WERI-Rb-1 (cell line): Measurements from ENCODE around the gene MDP1.

ENCODE experiments used
- DNase-seq: peaks from one replicate; pipeline ENCODE4 v3.0.0-alpha.2; 2020
- H3K27ac ChIP-seq: fragments of 250-450 bp; sonication (Bioruptor Pico); 2 replicates; pipeline ENCODE4 v1.5.1; 2020; ENCODE audit warnings: mild to moderate bottlenecking, moderate library complexity
- H3K27me3 ChIP-seq: fragments of 250-450 bp; sonication (Bioruptor Pico); 2 replicates; pipeline ENCODE4 v1.5.1; 2021; ENCODE audit warnings: mild to moderate bottlenecking, low read depth, moderate library complexity; ENCODE audit not compliant: insufficient read depth, severe bottlenecking
- H3K36me3 ChIP-seq: fragments of 250-450 bp; sonication (Bioruptor Pico); 2 replicates; pipeline ENCODE4 v1.5.1; 2020; ENCODE audit warnings: mild to moderate bottlenecking, moderate library complexity
- H3K4me3 ChIP-seq: 2 replicates; pipeline ENCODE4 v1.5.1; 2011; ENCODE audit warnings: low read depth, mild to moderate bottlenecking, control low read depth, low read length
- H3K9me3 ChIP-seq: fragments of 250-450 bp; sonication (Bioruptor Pico); 2 replicates; pipeline ENCODE4 v1.5.1; 2021; ENCODE audit warnings: mild to moderate bottlenecking, moderate library complexity; ENCODE audit not compliant: severe bottlenecking
- TF ChIP-seq, protein P1 (sequence below): IDR thresholded peaks from 2 replicates; pipeline ENCODE4 v1.5.1; 2011; ENCODE audit warnings: low read depth, mild to moderate bottlenecking, control low read depth, inconsistent platforms, low read length

The MDP1 gene

DNA sequence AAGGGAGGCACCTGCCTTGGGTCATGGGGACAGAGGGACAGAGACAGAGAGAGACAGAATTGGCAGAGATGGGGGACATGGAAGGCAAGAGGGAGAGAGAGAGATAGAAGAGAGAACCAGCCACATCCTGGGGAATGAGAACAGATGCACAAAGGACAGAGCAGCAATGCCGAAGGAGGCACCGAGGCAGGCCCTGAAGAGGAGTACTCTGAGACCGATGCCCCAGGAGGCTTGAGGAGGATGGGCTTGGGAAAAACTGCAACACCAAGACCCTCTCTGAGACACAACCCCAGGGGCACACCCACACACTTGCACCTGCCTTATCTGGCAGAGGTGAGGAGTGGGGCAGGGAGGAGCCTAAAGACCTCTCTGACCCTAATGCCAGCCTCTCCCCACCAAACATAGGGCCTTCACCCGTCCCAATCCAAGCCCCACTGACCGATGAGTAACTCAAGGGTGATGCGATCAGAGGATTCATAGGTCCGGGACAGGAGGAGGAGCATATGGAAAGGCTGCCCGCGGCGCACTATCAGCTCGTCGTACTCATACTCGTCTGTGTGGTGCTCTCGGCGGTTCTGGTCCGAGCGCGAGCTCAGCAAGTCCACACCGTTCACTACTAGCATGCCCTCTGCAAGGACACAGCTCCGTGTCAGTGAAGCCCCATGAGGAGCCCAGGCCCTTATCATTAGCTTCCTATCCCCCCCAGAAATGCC lies 45.5 kb upstream of the MDP1 start:
- no peak overlapping the region for H3K27ac ChIP-seq
- H3K36me3 ChIP-seq: no peaks in the 10 kb centered on the region
- TF ChIP-seq, protein P1, sequence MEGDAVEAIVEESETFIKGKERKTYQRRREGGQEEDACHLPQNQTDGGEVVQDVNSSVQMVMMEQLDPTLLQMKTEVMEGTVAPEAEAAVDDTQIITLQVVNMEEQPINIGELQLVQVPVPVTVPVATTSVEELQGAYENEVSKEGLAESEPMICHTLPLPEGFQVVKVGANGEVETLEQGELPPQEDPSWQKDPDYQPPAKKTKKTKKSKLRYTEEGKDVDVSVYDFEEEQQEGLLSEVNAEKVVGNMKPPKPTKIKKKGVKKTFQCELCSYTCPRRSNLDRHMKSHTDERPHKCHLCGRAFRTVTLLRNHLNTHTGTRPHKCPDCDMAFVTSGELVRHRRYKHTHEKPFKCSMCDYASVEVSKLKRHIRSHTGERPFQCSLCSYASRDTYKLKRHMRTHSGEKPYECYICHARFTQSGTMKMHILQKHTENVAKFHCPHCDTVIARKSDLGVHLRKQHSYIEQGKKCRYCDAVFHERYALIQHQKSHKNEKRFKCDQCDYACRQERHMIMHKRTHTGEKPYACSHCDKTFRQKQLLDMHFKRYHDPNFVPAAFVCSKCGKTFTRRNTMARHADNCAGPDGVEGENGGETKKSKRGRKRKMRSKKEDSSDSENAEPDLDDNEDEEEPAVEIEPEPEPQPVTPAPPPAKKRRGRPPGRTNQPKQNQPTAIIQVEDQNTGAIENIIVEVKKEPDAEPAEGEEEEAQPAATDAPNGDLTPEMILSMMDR: no peak
- no peak for DNase-seq
- no peaks in the 10 kb centered on the region for H3K27me3 ChIP-seq
- no peak overlapping the region for H3K4me3 ChIP-seq
- no peaks in the 10 kb centered on the region for H3K9me3 ChIP-seq

DNA sequence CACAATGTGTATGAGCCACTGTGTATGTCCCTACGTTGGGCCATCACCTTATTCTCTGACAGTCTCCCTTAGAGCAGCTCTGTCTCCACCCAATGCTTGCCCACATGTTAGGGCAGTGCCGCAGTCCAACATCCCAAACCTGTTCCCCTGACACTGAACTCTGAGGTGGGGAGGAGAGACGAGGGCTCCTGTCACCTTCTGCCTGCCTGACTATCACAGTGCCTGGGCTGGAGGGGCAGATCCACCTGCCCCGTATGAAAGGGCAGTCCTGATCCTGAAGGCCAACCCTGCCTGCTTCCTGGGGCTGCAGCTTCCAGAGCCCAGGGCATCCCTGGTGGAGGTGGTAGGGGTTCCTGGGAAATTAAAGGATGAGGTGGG lies 44.9 kb upstream of the MDP1 start:
- no peaks in the 10 kb centered on the region for H3K36me3 ChIP-seq
- no peak for DNase-seq
- H3K4me3 ChIP-seq: no peak overlapping the region
- H3K27me3 ChIP-seq: no peaks in the 10 kb centered on the region
- TF ChIP-seq, protein P1: no peak
- no peaks in the 10 kb centered on the region for H3K9me3 ChIP-seq
- no peak overlapping the region for H3K27ac ChIP-seq

DNA sequence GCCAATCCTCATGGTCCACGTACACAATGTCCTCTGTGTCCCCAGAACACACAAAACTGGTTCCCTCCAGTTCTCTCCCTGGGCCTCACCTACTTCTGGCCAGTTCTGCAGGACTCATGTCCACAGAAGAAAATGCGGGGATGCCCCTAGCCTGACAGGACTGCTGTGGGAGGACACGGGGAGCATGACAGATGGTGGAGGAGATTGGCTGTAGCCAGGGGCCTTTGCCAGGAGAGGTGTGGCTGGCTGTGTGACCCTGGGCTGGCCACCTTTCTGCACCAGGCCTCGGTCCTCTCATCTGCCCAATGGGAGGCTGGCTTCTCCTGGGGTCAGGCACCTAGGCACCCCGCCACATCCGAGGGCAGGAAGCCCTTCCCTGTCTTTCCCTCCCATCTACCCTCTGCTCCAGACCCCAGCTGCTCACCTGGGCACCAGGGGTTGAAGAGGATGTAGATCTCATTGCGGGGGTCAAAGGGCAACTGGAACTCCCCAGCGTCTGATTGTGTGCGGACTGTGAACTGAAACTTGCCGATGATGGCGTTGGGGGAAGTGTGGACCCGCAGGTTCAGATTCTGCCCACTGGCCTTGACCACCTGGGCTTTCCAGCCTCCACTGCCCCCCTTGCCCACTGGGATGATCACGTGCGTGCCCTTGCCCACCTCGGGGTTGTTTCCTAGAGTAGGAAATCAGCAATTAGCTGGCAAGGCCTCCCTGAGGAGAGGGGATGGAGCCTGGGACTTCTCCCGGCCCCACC lies 44.3 kb upstream of the MDP1 start:
- TF ChIP-seq, protein P1: no peak
- no peak for DNase-seq
- no peaks in the 10 kb centered on the region for H3K36me3 ChIP-seq
- H3K27ac ChIP-seq: no peak overlapping the region
- H3K27me3 ChIP-seq: no peaks in the 10 kb centered on the region
- no peaks in the 10 kb centered on the region for H3K9me3 ChIP-seq
- no peak overlapping the region for H3K4me3 ChIP-seq

DNA sequence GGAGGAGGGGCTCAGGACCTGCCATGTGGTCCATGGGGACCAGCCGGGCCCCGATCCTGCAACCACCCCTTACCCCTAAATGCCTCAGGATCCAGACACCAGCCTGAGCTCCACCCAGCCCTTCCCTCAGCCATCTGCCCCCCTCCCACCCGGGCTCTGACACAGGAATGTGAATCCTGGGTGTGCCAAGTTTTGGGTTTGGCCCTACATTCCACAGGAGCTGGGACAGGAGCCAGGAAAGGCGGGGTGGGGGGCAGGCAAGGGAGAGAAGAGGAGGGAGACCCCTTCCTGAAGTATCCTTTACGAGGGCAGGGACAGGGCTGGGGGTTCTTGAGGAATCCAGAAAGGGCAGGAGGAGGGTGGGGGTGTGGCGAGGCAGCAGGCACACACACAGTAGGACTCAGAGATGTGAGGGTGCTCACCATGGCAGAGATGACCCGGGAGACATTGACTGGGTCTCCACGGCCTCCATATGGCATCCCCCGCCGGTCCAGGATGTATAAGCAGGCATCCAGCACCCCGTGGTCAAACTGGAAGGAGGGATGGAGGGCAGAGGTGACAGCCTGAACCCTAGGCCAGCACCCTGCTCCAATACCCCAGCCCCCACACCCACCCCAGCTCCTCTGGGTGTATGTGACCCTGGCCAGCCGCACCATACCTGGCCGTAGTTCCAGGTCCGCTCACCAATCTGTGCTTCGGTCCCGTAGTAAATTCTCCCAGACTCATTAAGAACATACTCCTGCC lies 43.6 kb upstream of the MDP1 start:
- Histone ChIP-seq H3K27ac (no peak overlapping the region), H3K36me3 (no peaks in the 10 kb centered on the region; the same call in 1 of the 2 replicates), H3K27me3 (no peaks in the 10 kb centered on the region), H3K9me3 (no peaks in the 10 kb centered on the region), H3K4me3 (no peak overlapping the region)
- TF ChIP-seq, protein P1: no peak
- DNase-seq: no peak

DNA sequence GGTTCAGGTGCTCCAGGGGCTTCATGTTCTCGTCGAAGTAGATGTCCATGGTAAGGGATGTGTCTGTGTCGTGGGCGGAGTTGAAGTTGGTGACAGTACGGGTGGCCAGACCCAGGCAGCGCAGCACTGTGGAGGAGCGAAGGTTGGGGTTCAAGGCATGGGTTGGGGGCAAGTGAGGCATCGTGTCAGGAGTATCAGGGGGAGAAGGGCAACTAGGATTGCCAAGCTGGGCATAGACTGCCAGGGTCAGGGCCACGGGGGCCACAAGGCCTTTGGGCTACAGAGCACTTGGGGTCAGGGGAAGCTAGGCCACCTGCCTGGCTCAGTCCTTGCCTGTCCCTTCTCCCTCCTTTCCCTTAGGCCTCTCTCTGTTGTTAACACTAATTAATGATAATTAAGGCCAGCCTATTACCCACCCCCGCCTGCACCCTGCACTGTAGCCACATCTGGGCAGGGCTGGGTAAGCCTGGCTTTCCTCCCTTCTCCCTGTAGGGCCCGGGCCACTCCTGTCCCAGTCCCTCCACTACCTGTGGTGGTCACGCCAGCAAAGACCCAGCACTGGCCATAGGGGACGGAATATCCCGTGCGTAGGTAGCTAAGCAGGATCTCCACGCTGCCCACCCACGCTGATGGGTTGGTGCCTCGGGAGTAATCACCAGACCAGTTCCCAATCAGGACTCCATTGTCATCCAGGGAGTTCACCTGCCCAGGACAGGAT lies 42.8 kb upstream of the MDP1 start:
- TF ChIP-seq, protein P1: no peak
- Histone ChIP-seq H3K9me3 (no peaks in the 10 kb centered on the region), H3K27me3 (no peaks in the 10 kb centered on the region), H3K36me3 (no peaks in the 10 kb centered on the region; the same call in 1 of the 2 replicates), H3K4me3 (no peak overlapping the region), H3K27ac (no peak overlapping the region)
- no peak for DNase-seq
